WTC11 (cell line): Measurements from ENCODE around the gene FAM13C.

Source experiments
- CREB1 ChIP-seq: sonication (generic); formaldehyde crosslinking; IDR thresholded peaks from 2 replicates; pipeline ENCODE4 v1.8.0; 2023; ENCODE audit warnings: mild to moderate bottlenecking, missing genetic modification reagents
- ESRRA ChIP-seq: sonication (generic); formaldehyde crosslinking; IDR thresholded peaks from 2 replicates; pipeline ENCODE4 v1.8.1; 2022; ENCODE audit warnings: mild to moderate bottlenecking, missing genetic modification reagents, borderline replicate concordance
- GABPB1 ChIP-seq: sonication (generic); formaldehyde crosslinking; IDR thresholded peaks from 2 replicates; pipeline ENCODE4 v1.8.1; 2023; ENCODE audit warnings: mild to moderate bottlenecking, missing genetic modification reagents
- SMAD3 ChIP-seq: sonication (generic); formaldehyde crosslinking; IDR thresholded peaks from 2 replicates; pipeline ENCODE4 v1.8.0; 2022; ENCODE audit warnings: missing genetic modification reagents, mild to moderate bottlenecking, borderline replicate concordance
- SMAD4 ChIP-seq: sonication (generic); formaldehyde crosslinking; IDR thresholded peaks from 2 replicates; pipeline ENCODE4 v1.8.0; 2022; ENCODE audit warnings: mild to moderate bottlenecking, missing genetic modification reagents
- TF ChIP-seq, protein P1 (sequence below): fragments of 200-600 bp; IDR thresholded peaks from 2 replicates; pipeline ENCODE4 v1.8.0; 2022; ENCODE audit warnings: antibody characterized with exemption
- TF ChIP-seq, protein P2 (sequence below): sonication (generic); formaldehyde crosslinking; conservative IDR thresholded peaks from 2 replicates; pipeline ENCODE4 v1.8.1; 2023; ENCODE audit warnings: mild to moderate bottlenecking, low read depth, missing genetic modification reagents, moderate library complexity
- TF ChIP-seq, protein P3 (sequence below): fragments of 250-450 bp; sonication (Bioruptor Pico); conservative IDR thresholded peaks from 2 replicates; pipeline ENCODE4 v1.9.0; 2021; ENCODE audit warnings: mild to moderate bottlenecking
- TF ChIP-seq, protein P4 (sequence below): sonication (generic); formaldehyde crosslinking; IDR thresholded peaks from 2 replicates; pipeline ENCODE4 v1.8.1; 2022; ENCODE audit warnings: low read depth, missing genetic modification reagents, borderline replicate concordance
- TF ChIP-seq, protein P5 (sequence below): fragments of 250-450 bp; sonication (Bioruptor Pico); IDR thresholded peaks from 2 replicates; pipeline ENCODE4 v1.9.0; 2021; ENCODE audit warnings: moderate library complexity, mild to moderate bottlenecking, inconsistent platforms, borderline replicate concordance
- TF ChIP-seq, protein P6 (sequence below): sonication (generic); formaldehyde crosslinking; IDR thresholded peaks from 2 replicates; pipeline ENCODE4 v1.8.0; 2022; ENCODE audit warnings: mild to moderate bottlenecking, missing genetic modification reagents

DNA sequence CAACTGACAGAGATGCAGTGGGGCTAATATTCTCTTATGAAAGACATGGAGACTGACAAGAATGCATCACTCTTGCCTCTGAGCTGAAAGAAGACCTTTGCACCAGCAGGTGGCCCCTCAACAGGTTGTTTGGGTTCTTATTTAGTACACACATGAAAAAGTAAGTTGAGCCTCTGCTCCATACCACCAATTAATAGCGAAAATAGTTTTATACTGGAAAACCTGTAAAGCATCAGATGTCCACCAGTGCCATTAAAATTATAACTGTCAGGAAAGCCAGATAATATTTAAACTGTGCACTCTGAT lies 26.3 kb upstream of the FAM13C start:
- TF ChIP-seq, protein P1, sequence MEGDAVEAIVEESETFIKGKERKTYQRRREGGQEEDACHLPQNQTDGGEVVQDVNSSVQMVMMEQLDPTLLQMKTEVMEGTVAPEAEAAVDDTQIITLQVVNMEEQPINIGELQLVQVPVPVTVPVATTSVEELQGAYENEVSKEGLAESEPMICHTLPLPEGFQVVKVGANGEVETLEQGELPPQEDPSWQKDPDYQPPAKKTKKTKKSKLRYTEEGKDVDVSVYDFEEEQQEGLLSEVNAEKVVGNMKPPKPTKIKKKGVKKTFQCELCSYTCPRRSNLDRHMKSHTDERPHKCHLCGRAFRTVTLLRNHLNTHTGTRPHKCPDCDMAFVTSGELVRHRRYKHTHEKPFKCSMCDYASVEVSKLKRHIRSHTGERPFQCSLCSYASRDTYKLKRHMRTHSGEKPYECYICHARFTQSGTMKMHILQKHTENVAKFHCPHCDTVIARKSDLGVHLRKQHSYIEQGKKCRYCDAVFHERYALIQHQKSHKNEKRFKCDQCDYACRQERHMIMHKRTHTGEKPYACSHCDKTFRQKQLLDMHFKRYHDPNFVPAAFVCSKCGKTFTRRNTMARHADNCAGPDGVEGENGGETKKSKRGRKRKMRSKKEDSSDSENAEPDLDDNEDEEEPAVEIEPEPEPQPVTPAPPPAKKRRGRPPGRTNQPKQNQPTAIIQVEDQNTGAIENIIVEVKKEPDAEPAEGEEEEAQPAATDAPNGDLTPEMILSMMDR, result no peak
- TF ChIP-seq SMAD4 (CRISPR knock-in tag) (no peak), SMAD3 (CRISPR knock-in tag) (no peak), GABPB1 (CRISPR knock-in tag) (no peak), CREB1 (CRISPR knock-in tag) (no peak), ESRRA (no peak)
- TF ChIP-seq, protein P2, sequence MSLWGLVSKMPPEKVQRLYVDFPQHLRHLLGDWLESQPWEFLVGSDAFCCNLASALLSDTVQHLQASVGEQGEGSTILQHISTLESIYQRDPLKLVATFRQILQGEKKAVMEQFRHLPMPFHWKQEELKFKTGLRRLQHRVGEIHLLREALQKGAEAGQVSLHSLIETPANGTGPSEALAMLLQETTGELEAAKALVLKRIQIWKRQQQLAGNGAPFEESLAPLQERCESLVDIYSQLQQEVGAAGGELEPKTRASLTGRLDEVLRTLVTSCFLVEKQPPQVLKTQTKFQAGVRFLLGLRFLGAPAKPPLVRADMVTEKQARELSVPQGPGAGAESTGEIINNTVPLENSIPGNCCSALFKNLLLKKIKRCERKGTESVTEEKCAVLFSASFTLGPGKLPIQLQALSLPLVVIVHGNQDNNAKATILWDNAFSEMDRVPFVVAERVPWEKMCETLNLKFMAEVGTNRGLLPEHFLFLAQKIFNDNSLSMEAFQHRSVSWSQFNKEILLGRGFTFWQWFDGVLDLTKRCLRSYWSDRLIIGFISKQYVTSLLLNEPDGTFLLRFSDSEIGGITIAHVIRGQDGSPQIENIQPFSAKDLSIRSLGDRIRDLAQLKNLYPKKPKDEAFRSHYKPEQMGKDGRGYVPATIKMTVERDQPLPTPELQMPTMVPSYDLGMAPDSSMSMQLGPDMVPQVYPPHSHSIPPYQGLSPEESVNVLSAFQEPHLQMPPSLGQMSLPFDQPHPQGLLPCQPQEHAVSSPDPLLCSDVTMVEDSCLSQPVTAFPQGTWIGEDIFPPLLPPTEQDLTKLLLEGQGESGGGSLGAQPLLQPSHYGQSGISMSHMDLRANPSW, result no peak
- TF ChIP-seq, protein P3, sequence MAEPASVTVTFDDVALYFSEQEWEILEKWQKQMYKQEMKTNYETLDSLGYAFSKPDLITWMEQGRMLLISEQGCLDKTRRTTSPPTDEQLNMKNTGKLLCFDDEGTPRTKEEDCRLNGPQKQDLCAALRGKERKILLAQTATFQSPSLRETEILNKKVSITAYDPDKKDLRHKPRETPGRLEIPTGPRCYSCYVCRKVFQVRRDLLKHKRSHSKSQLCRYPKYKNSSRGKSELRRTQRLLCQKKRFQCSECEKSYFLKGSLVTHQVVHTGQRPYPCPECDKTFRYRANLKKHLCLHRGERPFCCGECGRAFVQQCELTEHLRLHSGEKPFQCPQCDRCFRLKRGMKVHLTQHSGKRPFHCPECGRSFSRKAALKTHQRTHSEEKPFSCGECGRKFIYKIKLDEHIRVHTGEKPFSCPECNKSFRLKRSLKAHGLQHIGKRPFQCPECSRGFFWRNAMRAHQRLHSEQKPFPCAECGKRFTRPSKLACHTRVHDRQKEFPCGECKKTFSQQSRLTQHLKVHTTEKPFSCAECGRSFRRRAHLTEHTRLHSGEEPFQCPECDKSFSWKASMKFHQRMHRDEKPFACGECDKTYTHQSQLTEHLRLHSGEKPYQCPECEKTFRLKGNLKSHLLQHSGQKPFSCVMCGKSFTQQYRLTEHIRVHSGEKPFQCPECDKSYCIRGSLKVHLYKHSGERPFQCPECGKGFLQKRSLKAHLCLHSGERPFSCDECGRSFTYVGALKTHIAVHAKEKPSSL (CRISPR knock-in tag), result no peak
- TF ChIP-seq, protein P4, sequence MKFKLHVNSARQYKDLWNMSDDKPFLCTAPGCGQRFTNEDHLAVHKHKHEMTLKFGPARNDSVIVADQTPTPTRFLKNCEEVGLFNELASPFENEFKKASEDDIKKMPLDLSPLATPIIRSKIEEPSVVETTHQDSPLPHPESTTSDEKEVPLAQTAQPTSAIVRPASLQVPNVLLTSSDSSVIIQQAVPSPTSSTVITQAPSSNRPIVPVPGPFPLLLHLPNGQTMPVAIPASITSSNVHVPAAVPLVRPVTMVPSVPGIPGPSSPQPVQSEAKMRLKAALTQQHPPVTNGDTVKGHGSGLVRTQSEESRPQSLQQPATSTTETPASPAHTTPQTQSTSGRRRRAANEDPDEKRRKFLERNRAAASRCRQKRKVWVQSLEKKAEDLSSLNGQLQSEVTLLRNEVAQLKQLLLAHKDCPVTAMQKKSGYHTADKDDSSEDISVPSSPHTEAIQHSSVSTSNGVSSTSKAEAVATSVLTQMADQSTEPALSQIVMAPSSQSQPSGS (CRISPR knock-in tag), result no peak
- TF ChIP-seq, protein P5, sequence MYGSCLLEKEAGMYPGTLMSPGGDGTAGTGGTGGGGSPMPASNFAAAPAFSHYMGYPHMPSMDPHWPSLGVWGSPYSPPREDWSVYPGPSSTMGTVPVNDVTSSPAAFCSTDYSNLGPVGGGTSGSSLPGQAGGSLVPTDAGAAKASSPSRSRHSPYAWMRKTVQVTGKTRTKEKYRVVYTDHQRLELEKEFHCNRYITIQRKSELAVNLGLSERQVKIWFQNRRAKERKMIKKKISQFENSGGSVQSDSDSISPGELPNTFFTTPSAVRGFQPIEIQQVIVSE (CRISPR knock-in tag), result no peak
- TF ChIP-seq, protein P6, sequence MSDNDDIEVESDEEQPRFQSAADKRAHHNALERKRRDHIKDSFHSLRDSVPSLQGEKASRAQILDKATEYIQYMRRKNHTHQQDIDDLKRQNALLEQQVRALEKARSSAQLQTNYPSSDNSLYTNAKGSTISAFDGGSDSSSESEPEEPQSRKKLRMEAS, result no peak
